Cerebellar nuclear complex (tissue), 1 donor: ENCODE data around the gene SERF2.
"Not testable (repeated sequence)": the region's sequence is repeated elsewhere in the genome, so short reads cannot be mapped to it uniquely, and the experiment has no call there.

ENCODE experiments used
- DNase-seq, 2 experiments: peaks; one replicate each; lab custom pipeline; 2025; lab: John Stamatoyannopoulos, UW

SERF2 gene

DNA sequence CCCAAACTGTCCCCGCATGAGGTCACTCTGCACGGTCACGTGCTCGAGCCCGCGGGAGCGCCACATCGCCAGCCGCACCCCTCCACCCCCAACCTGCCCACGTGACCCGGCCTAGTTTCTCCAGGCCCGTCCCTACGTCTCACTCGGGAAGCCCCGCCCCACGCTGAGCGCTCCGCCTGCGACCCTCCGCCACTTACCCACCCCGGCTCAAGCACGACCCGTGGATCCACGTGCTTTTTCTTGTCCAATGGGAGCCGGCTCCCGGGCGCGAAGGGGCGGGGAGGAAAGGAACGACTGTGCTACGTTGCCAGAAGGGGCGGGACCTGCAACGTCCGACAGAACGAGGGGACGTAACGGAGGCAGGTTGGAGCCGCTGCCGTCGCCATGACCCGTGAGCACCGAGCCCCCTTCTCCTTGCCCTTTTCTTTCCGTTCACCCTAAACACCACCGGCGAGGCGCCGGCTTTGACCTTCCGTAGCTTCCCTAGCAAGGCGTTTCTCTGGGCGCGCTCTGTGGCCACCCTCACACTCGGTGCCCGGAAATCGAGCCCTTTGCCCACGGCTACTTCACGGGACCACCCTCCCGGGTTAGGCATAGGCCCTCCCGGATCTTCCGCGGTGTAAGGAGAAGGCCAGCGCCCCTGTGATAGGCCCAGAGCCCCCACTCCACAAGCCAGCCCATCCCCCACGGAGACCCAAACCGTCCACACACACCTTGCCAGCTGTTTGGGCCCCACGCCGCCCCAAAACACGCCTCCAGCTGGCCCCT lies at the start of gene SERF2:
TSS of gene SERF2 (plus strand) at position 328 of the 768 bp plus-strand sequence. CDS start at position 385, 57 bp downstream.
- peak; percentile 97 to 99 for DNase-seq

- peak; percentile 18 to 69 for DNase-seq
Measured at GRCh38 chr15:43746245-43746902, 45.7 kb upstream of the SERF2 start, which contains the start of gene PDIA3. PDIA3 (plus strand) TSS chr15:43746438; CDS start chr15:43746540, 102 bp downstream.

DNA sequence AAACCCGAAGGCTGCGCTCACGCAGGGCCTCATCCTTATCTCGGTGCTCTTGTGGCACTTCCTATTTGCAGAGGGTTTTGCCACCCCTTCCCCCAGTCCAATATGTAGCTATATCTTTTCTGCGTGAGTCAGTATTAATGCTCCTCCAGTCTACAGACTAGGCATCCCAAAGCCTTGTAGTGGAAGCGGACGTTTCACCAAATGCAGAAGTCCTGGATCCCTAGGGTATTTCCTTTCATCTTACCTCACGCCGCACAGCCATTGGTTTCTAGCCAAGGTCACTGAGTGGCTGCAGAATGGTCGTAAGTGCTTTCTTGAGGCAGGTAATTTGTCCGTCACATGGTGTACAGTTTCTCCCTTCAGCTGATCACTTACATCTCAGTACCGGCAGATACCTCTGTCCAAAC lies 45.2 kb upstream of the SERF2 start:
- DNase-seq, result not testable (repeated sequence)

DNA sequence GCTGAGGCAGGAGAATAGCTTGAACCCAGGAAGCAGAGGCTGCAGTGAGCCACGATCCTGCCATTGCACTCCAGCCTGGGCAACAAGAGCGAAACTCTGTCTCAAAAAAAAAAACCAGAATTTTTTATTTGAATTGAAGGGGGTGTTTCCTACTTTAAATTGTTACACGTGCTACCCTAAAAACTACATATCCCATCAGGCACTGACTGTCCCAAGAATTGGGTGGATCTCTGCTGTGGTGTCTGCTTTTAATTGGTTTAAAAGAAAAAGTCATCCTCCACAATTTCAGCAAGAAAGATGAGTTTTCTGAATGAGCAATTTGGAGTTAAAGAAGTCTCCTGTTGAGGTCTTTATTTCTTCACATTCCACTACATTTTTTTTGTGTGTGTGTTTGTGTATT lies 43.7 kb upstream of the SERF2 start:
- no peak for DNase-seq

DNA sequence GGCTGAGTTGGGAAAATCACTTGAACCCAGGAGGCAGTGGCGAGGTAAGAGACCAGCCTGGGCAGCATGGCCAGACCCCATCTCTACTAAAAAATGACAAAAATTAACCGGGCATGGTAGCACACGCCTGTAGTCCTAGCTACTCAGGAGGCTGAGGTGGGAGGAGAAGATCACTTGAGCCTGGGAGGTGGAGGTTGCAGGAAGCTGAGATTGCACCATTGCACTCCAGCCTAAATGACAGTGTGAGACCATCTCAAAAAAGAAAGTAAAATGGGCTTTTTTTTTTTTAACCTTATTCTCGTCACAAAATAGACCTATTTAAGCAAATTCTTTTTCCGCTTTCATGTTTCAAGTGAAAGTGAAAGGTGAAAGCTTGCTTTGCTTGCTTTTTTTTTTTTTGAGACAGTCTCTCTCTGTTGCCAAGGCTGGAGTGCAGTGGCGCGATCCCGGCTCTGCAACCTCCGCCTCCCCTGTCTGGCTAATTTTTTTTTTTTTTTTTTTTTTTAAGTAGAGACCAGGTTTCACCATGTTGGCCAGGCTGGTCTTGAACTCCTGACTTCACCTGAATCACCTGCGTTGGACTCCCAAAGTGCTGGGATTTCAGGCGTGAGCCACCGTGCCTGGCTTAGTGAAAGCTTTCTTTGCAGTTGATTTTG lies 42.3 kb upstream of the SERF2 start:
- no peak for DNase-seq

- DNase-seq, result no peak
Measured at GRCh38 chr15:43751885-43752284, 40.2 kb upstream of the SERF2 start.

DNA sequence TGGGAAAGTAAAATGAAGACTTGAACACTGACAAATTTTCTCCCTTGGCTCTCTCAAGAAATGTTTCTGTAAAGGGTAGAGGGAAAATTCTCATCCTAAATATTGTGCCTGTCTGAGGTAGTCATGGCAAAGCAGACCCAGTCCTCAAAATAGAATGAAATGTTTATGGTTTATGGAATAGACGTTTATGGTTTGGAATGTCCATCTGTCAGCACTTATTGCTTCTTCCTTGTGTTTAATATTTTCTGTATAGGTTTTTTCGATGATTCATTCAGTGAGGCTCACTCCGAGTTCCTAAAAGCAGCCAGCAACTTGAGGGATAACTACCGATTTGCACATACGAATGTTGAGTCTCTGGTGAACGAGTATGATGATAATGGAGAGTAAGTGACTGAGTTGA lies 29.3 kb upstream of the SERF2 start:
- DNase-seq, result no peak

- DNase-seq, result no peak
Measured at GRCh38 chr15:43763819-43764446, 28.2 kb upstream of the SERF2 start.

GRCh38 chr15:43769584-43770228 lies 22.4 kb upstream of the SERF2 start:
- DNase-seq, result peak in 1 of 2 experiments; percentile 27

- DNase-seq, result no peak
Measured at GRCh38 chr15:43771816-43772215, 20.3 kb upstream of the SERF2 start.

- no peak for DNase-seq
Measured at GRCh38 chr15:43772624-43773023, 19.5 kb upstream of the SERF2 start.

GRCh38 chr15:43774062-43774461 lies 18.1 kb upstream of the SERF2 start:
- DNase-seq, result no peak

DNA sequence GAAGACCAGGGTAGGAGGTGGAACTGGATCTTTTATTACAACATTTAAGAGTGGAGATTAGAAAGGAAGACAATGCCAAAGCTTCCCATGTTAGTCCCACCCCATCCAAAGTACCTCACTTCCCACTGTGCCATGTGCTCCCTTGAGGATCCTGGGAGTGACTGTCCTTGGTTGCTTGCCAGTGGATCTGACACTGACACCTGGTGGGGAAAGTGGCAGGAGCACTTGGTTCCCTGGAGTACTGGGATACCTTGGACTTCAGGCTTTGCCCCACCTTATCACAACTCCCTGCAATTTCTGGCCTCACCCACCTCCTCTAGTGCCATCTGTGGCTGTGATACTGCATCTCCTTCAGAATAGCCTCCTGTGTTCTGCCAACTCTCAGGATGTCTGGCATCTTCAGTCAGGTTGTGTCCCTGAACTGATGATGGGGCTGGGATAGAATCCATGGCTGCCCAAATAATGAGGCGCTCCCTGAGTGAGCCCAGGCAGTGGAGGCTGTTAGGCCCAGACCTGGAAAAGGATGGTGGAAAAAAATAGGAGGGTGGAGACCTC lies 16.6 kb upstream of the SERF2 start:
- DNase-seq, result peak in 1 of 2 experiments; percentile 34

GRCh38 chr15:43776101-43776717 lies 15.9 kb upstream of the SERF2 start:
- no peak for DNase-seq

DNA sequence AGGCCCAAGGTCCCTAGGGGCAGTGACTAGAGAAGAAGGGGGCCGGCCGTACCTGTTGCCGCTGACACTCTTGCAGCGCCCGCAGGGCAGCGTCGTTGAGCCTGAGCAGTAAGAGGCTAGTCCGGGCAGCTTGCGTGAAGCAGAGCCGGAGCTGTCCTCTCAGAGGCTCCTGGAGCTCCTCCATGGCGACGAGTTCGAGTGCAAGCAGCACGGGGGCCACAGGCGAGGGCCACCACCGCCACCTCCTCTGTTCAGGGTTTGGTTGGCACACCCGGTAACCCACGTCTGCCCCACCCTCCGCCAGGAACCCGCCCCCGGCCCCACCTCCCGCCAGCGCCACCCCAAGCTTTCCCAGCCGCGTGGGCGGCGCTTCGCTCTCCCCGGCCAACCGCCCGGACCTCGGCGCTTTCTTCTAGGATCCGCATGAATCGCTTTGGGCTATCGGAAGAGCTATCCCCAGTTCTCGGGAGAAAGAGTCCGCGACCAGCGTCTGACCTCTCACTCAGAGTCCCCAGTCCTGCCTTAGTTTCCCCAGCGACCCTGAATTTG lies 15.3 kb upstream of the SERF2 start, which contains the start of gene ELL3:
TSS of gene ELL3 (minus strand) at position 249 of the 549 bp plus-strand sequence. CDS start at position 184, 65 bp downstream.
- DNase-seq, result no peak

DNA sequence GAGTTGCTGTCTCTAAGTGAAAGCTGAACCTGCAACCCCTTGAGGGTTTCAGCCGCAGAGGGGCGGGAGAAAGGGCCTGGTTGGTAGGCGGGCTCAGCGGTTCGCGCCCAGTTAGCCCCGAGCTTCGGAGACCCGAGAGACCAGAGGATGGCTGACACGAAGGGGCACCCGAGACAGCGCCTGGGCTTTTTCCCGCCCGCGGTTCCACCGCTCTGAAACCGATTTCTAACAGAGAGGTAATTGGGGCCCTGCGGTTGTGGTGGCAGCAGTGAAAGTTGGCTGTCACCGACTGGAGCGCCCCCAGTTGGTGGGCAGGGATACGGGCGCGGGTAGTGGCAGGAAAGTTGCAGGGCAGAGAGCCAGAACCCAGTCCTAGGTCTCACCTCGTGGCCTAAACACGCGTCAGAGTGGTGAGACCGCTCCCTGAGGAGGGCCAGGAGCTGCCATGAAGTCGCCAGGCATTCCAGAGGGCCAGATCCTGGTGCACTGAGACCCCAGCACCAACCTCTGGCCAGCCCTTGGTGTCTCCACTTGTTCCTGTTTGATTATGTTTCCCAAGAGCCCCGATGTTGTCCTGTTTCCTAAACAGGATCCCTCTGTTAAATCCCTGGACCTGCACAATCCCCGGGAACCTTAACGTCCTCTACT lies 14.7 kb upstream of the SERF2 start:
- DNase-seq, result peak in 1 of 2 experiments; percentile 12

DNA sequence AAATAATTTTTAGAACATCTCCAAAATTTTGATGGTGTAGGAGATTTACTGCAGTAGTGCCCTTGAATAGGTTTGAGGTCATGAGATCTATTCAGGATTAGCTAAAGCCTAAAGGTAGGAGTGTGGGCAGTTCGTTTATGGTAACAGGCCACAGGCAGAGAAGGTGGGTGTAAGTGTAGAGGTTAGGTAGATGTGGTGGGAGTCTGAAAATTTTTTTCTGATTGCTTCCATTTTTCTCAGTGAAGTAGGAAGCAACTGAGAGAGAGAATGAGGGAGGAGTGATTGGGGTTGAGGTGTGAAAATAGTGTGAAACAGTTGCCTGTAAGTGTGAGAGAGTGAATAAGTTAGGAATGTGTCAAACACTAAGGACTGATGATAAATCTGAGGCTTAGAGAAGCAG lies 13.1 kb upstream of the SERF2 start:
- DNase-seq, result no peak

DNA sequence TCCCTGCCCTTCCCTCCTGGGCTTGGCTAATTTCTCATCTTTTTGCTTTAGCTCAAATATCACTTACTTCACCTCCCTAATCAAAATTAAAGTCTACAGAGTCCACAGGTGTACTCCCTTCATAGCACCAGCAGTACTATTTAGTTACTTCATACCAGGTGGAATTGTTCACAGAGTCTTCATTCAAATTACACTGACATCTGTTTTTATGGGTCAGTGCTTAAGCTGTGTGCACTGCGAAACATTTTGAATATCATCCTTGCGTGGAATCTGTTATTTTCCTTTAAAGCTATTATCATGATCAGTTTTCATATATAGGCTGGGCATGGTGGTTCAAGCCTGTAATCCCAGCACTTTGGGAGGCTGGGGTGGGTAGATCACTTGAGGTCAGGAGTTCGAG lies 2.7 kb upstream of the SERF2 start:
- no peak for DNase-seq

DNA sequence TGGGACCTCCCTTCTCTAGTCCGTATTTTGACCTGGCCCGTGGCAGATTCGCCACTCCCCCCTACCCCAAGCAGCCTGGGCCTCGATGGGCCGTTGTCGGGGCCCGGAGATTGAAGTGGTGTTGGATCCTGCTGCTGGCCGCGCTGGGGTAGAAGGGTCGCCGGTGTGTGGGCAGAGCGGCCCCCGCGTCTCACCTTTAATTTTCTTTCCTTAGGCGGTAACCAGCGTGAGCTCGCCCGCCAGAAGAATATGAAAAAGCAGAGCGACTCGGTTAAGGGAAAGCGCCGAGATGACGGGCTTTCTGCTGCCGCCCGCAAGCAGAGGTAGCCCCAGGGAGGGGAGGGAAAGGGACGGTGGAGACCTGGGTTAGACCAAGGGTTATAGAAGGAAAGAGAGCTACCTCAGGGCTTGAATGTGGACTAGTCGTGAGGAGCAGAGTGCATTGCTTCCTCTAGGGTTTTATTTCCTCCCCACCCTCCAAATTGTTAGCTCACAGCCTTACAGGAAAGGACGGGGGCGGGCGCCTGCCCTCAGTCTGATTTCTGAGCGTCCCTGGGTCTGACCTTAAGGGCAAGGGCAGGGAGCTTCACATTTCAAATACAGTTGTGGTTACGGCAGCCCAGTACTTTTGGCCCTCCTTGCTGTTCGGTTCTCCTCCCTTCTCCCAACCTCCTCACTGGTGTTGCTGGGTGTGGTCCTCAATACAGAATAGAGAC lies 799 bp downstream of the SERF2 start:
- DNase-seq, result no peak
